NAMALWA (cell line): ENCODE results near the gene CCDC146.
A peak's percentile ranks its signal among the peaks of the same experiment; 100 is the strongest.

Experiments used
- DNase-seq: peaks from one replicate; pipeline ENCODE4 v3.0.0-alpha.2; 2015; ENCODE audit warnings: low spot score

The CCDC146 gene

DNA sequence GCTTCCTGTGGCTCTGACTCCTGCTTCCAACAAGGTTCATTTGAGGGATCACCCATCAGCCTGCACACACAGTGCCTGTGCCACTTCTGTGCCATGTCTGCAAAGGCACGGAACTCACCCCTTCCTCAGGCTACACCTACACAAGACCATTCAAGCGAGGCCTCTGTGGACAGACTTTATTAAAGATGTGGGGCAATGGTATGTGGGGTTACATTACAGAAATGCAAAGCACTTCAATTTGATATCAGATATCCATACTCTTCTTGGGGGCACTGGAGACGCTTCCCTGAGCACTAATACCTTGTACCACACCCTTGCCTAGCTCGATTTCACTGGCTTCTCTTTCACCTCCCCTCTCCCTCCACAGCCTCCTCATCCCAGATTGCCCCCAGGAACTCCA is 161.6 kb downstream of the CCDC146 start:
- no peak for DNase-seq

- no peak for DNase-seq
Measured at GRCh38 chr7:77284616-77285015, 162.2 kb downstream of the CCDC146 start.

DNA sequence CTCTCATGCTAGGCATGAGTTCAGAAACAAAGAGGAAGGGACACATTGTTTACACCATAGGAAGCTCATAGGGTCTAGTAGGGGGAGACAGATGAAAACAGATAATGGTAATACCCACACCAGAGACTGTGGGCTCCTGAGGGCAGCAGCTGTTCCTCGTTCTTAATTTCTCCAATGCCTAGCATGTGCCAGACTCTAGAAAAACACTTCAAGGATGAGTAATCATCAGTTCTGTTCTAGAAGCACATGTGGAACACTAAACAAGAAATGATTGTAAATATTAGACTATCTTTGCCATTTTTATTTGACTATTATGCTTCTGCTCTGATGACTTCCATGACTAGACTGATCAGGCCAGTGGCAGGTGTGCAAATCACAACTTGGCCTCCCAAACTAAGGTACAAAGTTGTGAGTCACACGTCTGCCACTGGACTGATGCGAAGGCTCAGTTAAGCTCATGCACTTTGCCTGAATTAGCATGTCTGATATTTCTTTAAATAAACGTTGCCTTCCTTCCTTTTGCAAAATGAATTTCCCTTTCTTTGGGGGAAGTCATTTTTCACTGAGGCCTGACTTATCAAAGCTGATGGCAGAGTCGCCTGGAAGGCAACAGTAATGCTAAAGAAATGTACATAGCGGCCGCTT is 166.4 kb downstream of the CCDC146 start:
- DNase-seq: no peak

DNA sequence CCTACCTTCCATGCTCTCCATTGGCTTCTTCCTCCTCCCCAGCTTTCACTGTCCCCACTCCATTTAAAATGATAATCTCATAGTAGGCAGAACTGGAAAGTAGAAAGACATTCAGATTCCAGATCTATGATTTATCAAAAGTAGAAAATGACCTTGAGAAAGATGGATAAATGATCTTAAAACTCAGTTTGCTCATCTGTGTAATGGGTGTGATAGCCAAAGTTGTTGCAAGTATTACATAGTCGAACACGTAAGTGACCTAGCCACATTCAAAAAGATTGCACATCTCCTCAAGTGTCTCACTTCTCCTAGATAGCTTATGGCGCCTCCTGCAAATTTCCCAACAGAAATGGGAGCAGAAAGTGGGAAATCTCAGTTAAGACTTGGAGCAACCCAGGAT is 167.0 kb downstream of the CCDC146 start:
- no peak for DNase-seq

DNA sequence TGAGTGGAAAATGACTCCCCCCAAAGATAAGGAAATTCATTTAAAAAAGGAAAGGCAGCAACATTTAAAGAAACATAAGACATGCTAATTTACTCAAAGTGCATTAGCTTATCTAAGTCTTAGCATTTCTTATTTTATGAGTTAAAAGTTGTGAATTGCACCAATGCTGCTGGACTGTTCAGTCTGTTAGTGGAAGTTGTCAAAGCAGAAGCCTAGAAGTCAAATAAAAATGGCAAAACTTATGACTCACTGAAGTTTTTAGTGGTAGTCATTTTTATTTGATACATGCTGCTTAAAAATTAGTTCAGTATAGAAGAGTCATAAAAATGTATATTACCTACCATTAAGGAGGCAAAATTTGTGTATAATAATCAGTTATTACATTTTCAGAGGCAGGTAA is 168.0 kb downstream of the CCDC146 start:
- DNase-seq: no peak

- no peak for DNase-seq
Measured at GRCh38 chr7:77293046-77293445, 170.6 kb downstream of the CCDC146 start.

- DNase-seq: no peak
Measured at GRCh38 chr7:77295549-77295948, 173.1 kb downstream of the CCDC146 start.

DNA sequence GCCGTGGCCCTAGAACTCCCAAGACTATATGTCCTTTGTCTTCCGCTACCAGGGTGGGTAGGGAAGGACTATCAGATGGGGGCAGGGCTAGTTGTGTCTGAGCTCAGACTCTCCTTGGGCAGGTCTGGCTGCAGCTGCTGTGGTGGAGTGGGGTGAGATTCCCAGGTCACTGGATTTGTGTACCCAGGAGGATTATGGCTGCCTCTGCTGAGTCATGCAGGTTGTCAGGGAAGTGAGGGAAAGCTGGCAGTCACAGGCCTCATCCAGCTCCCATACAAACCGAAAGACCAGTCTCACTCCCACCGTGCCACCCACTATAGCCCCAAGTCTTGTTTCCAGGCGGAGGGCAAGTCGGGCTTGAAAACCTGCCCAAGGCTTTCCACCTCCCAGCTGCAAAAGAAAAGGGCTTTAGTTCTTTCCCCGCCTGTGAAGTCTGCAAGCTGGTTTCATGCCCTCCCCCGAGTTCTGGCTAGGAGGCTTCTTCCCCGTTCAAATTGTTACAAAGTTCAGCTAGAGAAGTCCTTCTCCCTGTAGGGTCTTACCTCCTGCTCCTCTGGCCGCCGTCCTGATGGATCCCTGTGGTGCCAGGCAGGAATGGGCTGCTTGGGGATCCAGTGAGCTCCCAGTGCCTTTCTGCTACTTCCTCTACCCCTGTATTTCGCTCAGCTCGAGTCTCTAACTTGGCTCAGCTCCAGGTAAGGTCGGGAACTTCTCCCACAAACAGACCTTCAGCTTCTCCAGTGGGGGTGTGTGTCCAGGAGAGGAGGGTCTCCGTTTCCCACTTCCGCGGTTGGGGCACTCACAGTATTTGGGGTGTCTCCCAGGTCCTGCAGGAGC is 184.0 kb downstream of the CCDC146 start:
- no peak for DNase-seq

DNA sequence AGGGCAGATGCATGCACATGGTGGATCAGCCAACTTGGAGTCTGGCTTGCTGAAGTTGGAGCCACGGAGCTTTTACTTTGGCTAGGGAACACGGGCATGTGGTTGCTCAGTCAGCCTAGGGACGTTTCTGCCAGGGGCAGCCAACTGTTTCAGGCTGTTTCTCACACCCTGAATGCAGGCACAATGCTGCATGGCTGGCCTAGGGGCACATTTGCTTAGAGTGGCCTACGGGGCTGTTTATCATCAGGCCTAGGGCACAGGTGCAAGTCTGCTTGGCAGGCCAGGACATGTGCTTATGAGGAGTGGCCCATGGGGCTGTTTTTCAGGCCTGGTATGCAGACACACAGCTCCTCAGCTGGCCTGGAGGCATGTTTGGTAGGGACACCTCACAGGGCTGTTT is 186.4 kb downstream of the CCDC146 start:
- peak; percentile 18 for DNase-seq

- DNase-seq: no peak
Measured at GRCh38 chr7:77309714-77310220, 187.4 kb downstream of the CCDC146 start.

GRCh38 chr7:77310982-77311381 is 188.6 kb downstream of the CCDC146 start:
- DNase-seq: no peak

- DNase-seq: no peak
Measured at GRCh38 chr7:77313085-77313484, 190.7 kb downstream of the CCDC146 start.

- DNase-seq: no peak
Measured at GRCh38 chr7:77313876-77314480, 191.6 kb downstream of the CCDC146 start.

DNA sequence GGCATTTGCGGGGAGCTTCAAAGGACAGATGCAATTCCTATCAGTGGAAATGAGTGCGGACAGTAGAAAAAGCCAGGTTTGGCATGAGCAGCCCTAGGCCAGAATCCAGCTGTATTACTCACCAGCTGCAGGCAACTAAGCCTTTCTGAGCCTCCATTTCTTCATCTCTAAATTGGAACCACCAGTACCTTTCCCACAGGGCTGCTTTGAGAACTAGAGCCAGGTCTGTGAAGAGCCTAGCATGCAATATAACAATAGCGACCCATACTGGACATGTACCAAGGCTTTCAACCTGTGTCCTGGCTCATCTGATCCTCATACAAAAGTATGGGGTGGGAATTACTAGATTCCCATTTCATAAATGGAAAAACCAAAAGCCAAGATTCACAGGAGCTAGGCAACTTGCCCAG is 192.8 kb downstream of the CCDC146 start:
- DNase-seq: no peak

- no peak for DNase-seq
Measured at GRCh38 chr7:77316219-77316978, 194.0 kb downstream of the CCDC146 start.

- DNase-seq: no peak
Measured at GRCh38 chr7:77318019-77318418, 195.6 kb downstream of the CCDC146 start.

DNA sequence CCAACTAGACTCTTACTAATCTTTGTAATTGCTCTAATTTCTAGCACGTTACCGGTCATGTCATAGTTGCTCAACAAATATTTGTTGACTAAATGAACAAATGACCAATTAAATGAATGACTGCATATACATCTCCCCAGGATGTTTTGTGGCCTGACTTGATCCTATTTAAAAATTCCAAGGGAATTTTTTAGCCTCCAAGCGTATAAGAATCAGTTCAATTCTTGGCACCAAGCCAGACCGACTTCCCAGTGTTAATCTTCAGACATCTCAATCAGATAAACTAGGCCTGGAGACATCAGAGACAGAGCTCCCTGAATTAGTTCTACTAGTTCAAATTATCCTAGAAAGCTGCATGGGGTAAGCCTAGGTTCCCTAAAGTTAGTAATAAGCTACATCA is 197.7 kb downstream of the CCDC146 start:
- no peak for DNase-seq

DNA sequence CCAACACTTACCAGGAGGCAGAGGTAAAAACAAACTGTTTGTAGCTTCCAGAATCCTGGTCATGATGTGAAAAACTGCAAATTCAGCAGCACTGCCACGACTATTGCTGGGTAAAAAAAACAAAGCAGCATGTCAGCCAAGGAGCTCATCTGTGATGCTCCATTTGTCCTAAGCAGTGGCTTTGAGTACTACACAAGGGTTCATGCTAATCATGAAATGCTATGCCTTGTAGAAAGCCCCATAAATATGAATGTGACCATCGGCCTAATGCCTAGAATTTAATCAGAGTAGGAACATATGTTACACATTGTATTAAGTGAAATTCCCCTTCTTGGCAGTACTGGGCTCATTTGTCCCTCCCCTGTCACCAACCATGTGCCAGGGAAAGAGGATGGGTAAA is 198.3 kb downstream of the CCDC146 start:
- no peak for DNase-seq

GRCh38 chr7:77321300-77321699 is 198.9 kb downstream of the CCDC146 start:
- DNase-seq: no peak

- no peak for DNase-seq
Measured at GRCh38 chr7:77326131-77326530, 203.7 kb downstream of the CCDC146 start.

DNA sequence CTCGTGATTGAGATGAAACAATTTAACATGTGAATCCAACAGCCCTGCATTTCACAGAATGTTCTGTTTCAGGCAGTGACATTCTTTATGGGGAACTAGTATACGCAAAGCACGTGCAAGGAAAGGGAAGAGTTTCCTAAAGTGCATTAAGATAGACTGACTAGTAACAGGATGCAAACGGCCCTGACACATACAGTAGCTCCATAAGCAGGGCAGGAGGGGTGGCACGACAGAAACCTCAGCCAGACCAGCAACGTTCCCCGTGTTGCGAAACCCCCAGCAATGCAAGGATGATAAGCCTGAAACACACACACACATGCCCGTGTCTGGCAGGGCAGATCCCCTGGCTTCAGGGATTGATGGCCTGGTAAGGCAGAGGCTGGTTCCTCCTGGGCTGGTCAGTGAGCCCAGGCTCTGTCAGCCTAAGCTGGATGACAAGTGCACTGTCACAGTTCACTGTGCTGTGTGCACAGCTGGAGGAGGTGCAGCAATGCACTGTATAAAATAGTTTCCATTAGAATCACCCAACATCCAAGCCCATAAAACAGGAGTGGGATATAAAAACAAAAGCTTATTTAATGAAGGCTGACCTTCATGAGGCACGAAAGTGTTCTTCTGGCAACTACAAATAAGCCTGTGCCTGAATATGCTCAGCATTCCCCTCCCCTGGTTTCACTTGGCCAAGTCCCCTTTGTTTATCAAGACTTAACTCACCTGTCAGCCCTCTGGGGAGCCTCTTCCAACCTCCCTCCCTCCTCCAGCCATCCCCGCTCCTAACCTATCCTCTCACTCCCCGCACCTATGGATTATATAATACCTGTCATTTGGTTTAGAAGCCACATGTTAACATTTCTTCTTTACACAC is 204.9 kb downstream of the CCDC146 start:
- DNase-seq: no peak
